Lung (tissue), 12 donors: ENCODE measurements around the gene MSANTD2. TPM values are rescaled to one million over a fixed set of nuclear protein-coding genes. Genes with fewer than 3 reads are reported as not detected.

Experiments
- ATAC-seq: fragments of 200-7000 bp; cut with Tn5 transposase; one replicate; pipeline ENCODE4 v1.9.1; 2020; ENCODE audit warnings: moderate number of reproducible peaks; ENCODE audit not compliant: insufficient read depth, low FRiP score
- DNase-seq, 3 donors: peaks; one replicate each; pipeline ENCODE4 v3.0.0-alpha.2; 2013 to 2017
- H3K27ac ChIP-seq, 2 donors: one replicate each; pipeline ENCODE4 v1.5.1; 2013; ENCODE audit warnings: mild to moderate bottlenecking in 2 of 2, moderate library complexity in 2 of 2, control low read depth in 1 of 2, inconsistent platforms in 1 of 2, low read depth in 1 of 2, low read length in 1 of 2
- H3K27me3 ChIP-seq, 3 donors: one replicate each; pipeline ENCODE4 v1.5.1; 2013; ENCODE audit warnings: low read length in 2 of 3; ENCODE audit not compliant: control insufficient read depth in 3 of 3, insufficient read depth in 3 of 3
- H3K36me3 ChIP-seq, 4 donors: one replicate each; pipeline ENCODE4 v1.5.1; 2013; ENCODE audit warnings: low read length in 4 of 4, mild to moderate bottlenecking in 1 of 4, moderate library complexity in 1 of 4; ENCODE audit not compliant: control insufficient read depth in 4 of 4, insufficient read depth in 4 of 4
- H3K4me1 ChIP-seq, 5 donors: one replicate each; pipeline ENCODE4 v1.5.1; 2013; ENCODE audit warnings: low read length in 5 of 5, mild to moderate bottlenecking in 2 of 5, moderate library complexity in 1 of 5; ENCODE audit not compliant: control insufficient read depth in 5 of 5, insufficient read depth in 5 of 5
- H3K4me3 ChIP-seq: one replicate; pipeline ENCODE4 v1.5.1; 2013; ENCODE audit warnings: mild to moderate bottlenecking, control low read depth, moderate library complexity
- H3K9ac ChIP-seq, 2 donors: one replicate each; pipeline ENCODE4 v1.5.1; 2013; ENCODE audit warnings: low read length in 2 of 2, control low read depth in 1 of 2; ENCODE audit not compliant: insufficient read depth in 1 of 2
- H3K9me3 ChIP-seq, 4 donors: one replicate each; pipeline ENCODE4 v1.5.1; 2013; ENCODE audit warnings: low read length in 3 of 4, mild to moderate bottlenecking in 1 of 4, moderate library complexity in 1 of 4; ENCODE audit not compliant: control insufficient read depth in 4 of 4, insufficient read depth in 3 of 4
- CTCF ChIP-seq: IDR thresholded peaks from 2 replicates; pipeline ENCODE4 v1.5.1; 2012; ENCODE audit warnings: mild to moderate bottlenecking; ENCODE audit errors: control extremely low read depth, extremely low read depth
- WGBS, 2 donors: extraction: QIAGEN DNeasy Blood & Tissue Kit; methylation state at CpG; one replicate each; pipeline ENCODE4 v1.1.7; 2013; 5-methylcytosine and 5-hydroxymethylcytosine counted together
- polyA plus RNA-seq, 2 donors: library from polyadenylated mRNA; stranded (reverse); fragments of 200-250 nt; gene quantifications; one replicate each; pipeline ENCODE4 v1.2.1, GENCODE V29; 2013
- total RNA-seq, 2 donors: library from RNA; depleted of rRNA in 1 of 2; stranded (reverse); fragments of >200 nt in 1 of 2; gene quantifications; one replicate each; pipeline ENCODE4 v1.2.1, GENCODE V29; 2014 to 2021
- donor health status: control.
- donor health status: control.
- donor health status: Bipolar disorder and iron deficiency.
- donor health status: healthy.
- donor health status: DM: yes; HTN: yes; CAD: no.

Gene MSANTD2
- total and polyA plus RNA-seq, 4 donors, result 3.9 to 33.6 (median 15.7) TPM

GRCh38 chr11:124740277-124740882 lies 59.8 kb downstream of the MSANTD2 start:
- WGBS, 2 donors, result 1 to 2% methylated on average over 37 of the region's 37 CpGs
- H3K27ac ChIP-seq, result peak overlapping the region in 1 of 2 donors; percentile 29
- H3K9me3 ChIP-seq, result no peaks in the 10 kb centered on the region
- peaks cover 0 to 47% (median 42%) of the 10 kb centered on the region in 3 donors for H3K27me3 ChIP-seq
- ATAC-seq, result peak; percentile 49
- H3K36me3 ChIP-seq, result no peaks in the 10 kb centered on the region
- peak in 1 of 3 donors; percentile 24 for DNase-seq
- no peak overlapping the region for H3K9ac ChIP-seq
- peaks cover 0 to 14% (median 3%) of the 10 kb centered on the region in 5 donors for H3K4me1 ChIP-seq
- no peak for TF ChIP-seq CTCF
- H3K4me3 ChIP-seq, result peak overlapping the region; percentile 53

- Histone ChIP-seq H3K27me3 (peaks cover 0 to 40% (median 35%) of the 10 kb centered on the region in 3 donors), H3K4me1 (peaks cover 0 to 14% (median 1%) of the 10 kb centered on the region in 5 donors), H3K9ac (no peak within 1 kb of the TSS), H3K9me3 (no peaks in the 10 kb centered on the region), H3K36me3 (no peaks in the 10 kb centered on the region), H3K4me3 (peak within 1 kb of the TSS; percentile 53), H3K27ac (peak within 1 kb of the TSS in 1 of 2 donors; percentile 29)
- peak; percentile 94 to 96 (median 95) for DNase-seq
- WGBS, 2 donors, result 2 to 4% methylated on average over 54 to 59 of the region's 59 CpGs
- no peak for TF ChIP-seq CTCF
- ATAC-seq, result peak; percentile 99
Observed at GRCh38 chr11:124739479-124740276, 60.5 kb downstream of the MSANTD2 start, which contains the start of gene NRGN. Gene NRGN, plus strand, starts transcription at chr11:124739942. Its CDS starts 143 bp downstream, at chr11:124740085.

- H3K36me3 ChIP-seq, result no peaks in the 10 kb centered on the region
- no peak for DNase-seq
- H3K9ac ChIP-seq, result no peak overlapping the region
- no peak overlapping the region for H3K27ac ChIP-seq
- no peak overlapping the region for H3K4me3 ChIP-seq
- H3K9me3 ChIP-seq, result no peaks in the 10 kb centered on the region
- no peak for ATAC-seq
- H3K4me1 ChIP-seq, result peaks cover 0 to 14% (median 3%) of the 10 kb centered on the region in 5 donors
- H3K27me3 ChIP-seq, result peaks cover 0 to 34% (median 30%) of the 10 kb centered on the region in 3 donors
- no peak for TF ChIP-seq CTCF
- 87 to 88% methylated on average over 21 of the region's 21 CpGs for WGBS, 2 donors
Observed at GRCh38 chr11:124738713-124739478, 61.3 kb downstream of the MSANTD2 start.
